GM12878 (cell line): ENCODE data around the gene PET117. TPM values are rescaled to one million over a fixed set of nuclear protein-coding genes. Genes with fewer than 3 reads are reported as not detected.

Source experiments
- ATAC-seq: fragments of 200-7000 bp; cut with Tn5 transposase; 3 replicates; pipeline ENCODE4 v1.9.1; 2020; ENCODE audit warnings: mild to moderate bottlenecking, moderate library complexity
- BruUV-seq: library from RNA; stranded (reverse); fragments of 400-500 nt; replicated peaks from 2 replicates; lab custom pipeline; 2021; lab: Mats Ljungman, UMichigan
- CTCF ChIA-PET: fragments of 300-600 bp; sonication (Branson Sonifier 250); formaldehyde crosslinking; extraction: SDS; loops from one replicate; lab custom pipeline; 2021; ENCODE audit warnings: inconsistent platforms; lab: Yijun Ruan, JAX
- POLR2A ChIA-PET: fragments of 350-600 bp; formaldehyde crosslinking; extraction: SDS; loops from one replicate; lab custom pipeline; 2021; ENCODE audit warnings: inconsistent platforms; lab: Charles Lee
- RAD21 ChIA-PET: fragments of 300-600 bp; sonication (Branson Sonifier 250); formaldehyde crosslinking; loops from one replicate; lab custom pipeline; 2023; ENCODE audit warnings: antibody characterized with exemption; ENCODE audit not compliant: unreplicated experiment; lab: Charles Lee
- SMC1A ChIA-PET: fragments of 300-600 bp; sonication (Branson Sonifier 250); formaldehyde crosslinking; loops from one replicate; lab custom pipeline; 2023; ENCODE audit not compliant: unreplicated experiment, uncharacterized antibody; lab: Charles Lee
- DNase-seq: peaks from one replicate; pipeline ENCODE4 v3.0.0-alpha.2; 2011; ENCODE audit warnings: low read depth, low spot score
- FAIRE-seq: peaks from 3 replicates; lab custom pipeline; 2011; peaks lifted over from hg19 to GRCh38; lab: Jason Lieb, UNC
- H2AFZ ChIP-seq: 2 replicates; pipeline ENCODE4 v1.6.0; 2011; ENCODE audit warnings: low read depth, low read length, control low read depth; ENCODE audit not compliant: control insufficient read depth
- H3K27ac ChIP-seq: 2 replicates; pipeline ENCODE4 v1.5.1; 2011; ENCODE audit warnings: control low read depth; ENCODE audit not compliant: control insufficient read depth, insufficient read depth
- H3K27me3 ChIP-seq, 2 experiments: replicated peaks in 1 of 2; 2 replicates each; pipeline versions ENCODE4 v1.6.0 to v1.6.1; 2011; ENCODE audit warnings: low read length in 1 of 2; ENCODE audit not compliant: control insufficient read depth in 2 of 2, insufficient read depth in 2 of 2
- H3K36me3 ChIP-seq, 2 experiments: 2 replicates each; pipeline ENCODE4 v1.5.1; 2011; ENCODE audit warnings: low read length in 1 of 2; ENCODE audit not compliant: control insufficient read depth in 2 of 2, insufficient read depth in 2 of 2
- H3K4me1 ChIP-seq: 2 replicates; pipeline ENCODE4 v1.6.1; 2011; ENCODE audit warnings: mild to moderate bottlenecking, low read length, moderate library complexity, mixed read lengths; ENCODE audit not compliant: control insufficient read depth, insufficient read depth
- H3K4me2 ChIP-seq: 2 replicates; pipeline ENCODE4 v1.6.0; 2011; ENCODE audit warnings: control low read depth; ENCODE audit not compliant: control insufficient read depth, insufficient read depth
- H3K4me3 ChIP-seq: fragments of 200-600 bp; sonication (generic); 2 replicates; pipeline ENCODE4 v1.5.1; 2016
- H3K79me2 ChIP-seq: 2 replicates; pipeline ENCODE4 v1.6.0; 2011; ENCODE audit warnings: low read length; ENCODE audit not compliant: control insufficient read depth, insufficient read depth
- H3K9ac ChIP-seq: 2 replicates; pipeline ENCODE4 v1.8.0; 2011; ENCODE audit warnings: low read length, control low read depth, mixed read lengths; ENCODE audit not compliant: control insufficient read depth, insufficient read depth
- H3K9me3 ChIP-seq: replicated peaks from 3 replicates; pipeline ENCODE4 v1.5.1; 2011; ENCODE audit warnings: mild to moderate bottlenecking, low read length; ENCODE audit not compliant: control insufficient read depth, insufficient read depth
- H4K20me1 ChIP-seq: 2 replicates; pipeline ENCODE4 v1.6.0; 2011; ENCODE audit not compliant: control insufficient read depth, insufficient read depth
- ATF3 ChIP-seq: IDR thresholded peaks from 2 replicates; pipeline ENCODE4 v1.6.1; 2011; ENCODE audit warnings: low read depth, mild to moderate bottlenecking, low read length, moderate library complexity, borderline replicate concordance; ENCODE audit errors: extremely low read depth
- ATF7 ChIP-seq: fragments of 450-650 bp; IDR thresholded peaks from 2 replicates; pipeline ENCODE4 v1.6.1; 2016; ENCODE audit warnings: low read depth, mild to moderate bottlenecking
- BACH1 ChIP-seq: fragments of 450-650 bp; IDR thresholded peaks from 2 replicates; pipeline ENCODE4 v1.6.1; 2017; ENCODE audit warnings: mild to moderate bottlenecking, borderline replicate concordance
- CHD2 ChIP-seq: IDR thresholded peaks from 2 replicates; pipeline ENCODE4 v1.6.1; 2011; ENCODE audit warnings: low read depth, low read length, improper control_type of control experiment, borderline replicate concordance
- CREB1 ChIP-seq: IDR thresholded peaks from 2 replicates; pipeline ENCODE4 v1.6.1; 2012; ENCODE audit warnings: low read depth, mild to moderate bottlenecking, inconsistent platforms
- ESRRA ChIP-seq: IDR thresholded peaks from 2 replicates; pipeline ENCODE4 v1.6.1; 2012; ENCODE audit warnings: mild to moderate bottlenecking, low read length, improper control_type of control experiment
- MYC ChIP-seq: IDR thresholded peaks from 2 replicates; pipeline ENCODE4 v1.6.1; 2011; ENCODE audit warnings: mild to moderate bottlenecking, low read length, moderate library complexity, inconsistent platforms; ENCODE audit not compliant: insufficient read depth, insufficient replicate concordance, insufficient read length, severe bottlenecking
- NFXL1 ChIP-seq: fragments of 450-650 bp; IDR thresholded peaks from 2 replicates; pipeline ENCODE4 v1.6.1; 2017; ENCODE audit warnings: antibody characterized with exemption, mild to moderate bottlenecking, borderline replicate concordance
- NR2C1 ChIP-seq: fragments of 450-650 bp; IDR thresholded peaks from 2 replicates; pipeline ENCODE4 v1.6.1; 2017; ENCODE audit warnings: antibody characterized with exemption, mild to moderate bottlenecking, moderate library complexity
- POU2F2 ChIP-seq: IDR thresholded peaks from 3 replicates; pipeline ENCODE4 v1.6.1; 2011; ENCODE audit warnings: low read depth, mild to moderate bottlenecking, low read length, borderline replicate concordance
- RCOR1 ChIP-seq: conservative IDR thresholded peaks from 2 replicates; pipeline ENCODE4 v1.6.1; 2012; ENCODE audit warnings: low read depth, low read length, improper control_type of control experiment
- RELA ChIP-seq: fragments of 450-650 bp; IDR thresholded peaks from 2 replicates; pipeline ENCODE4 v1.8.0; 2014; ENCODE audit warnings: borderline replicate concordance; ENCODE audit not compliant: partially characterized antibody
- ZBTB40 ChIP-seq: fragments of 450-650 bp; IDR thresholded peaks from 2 replicates; pipeline ENCODE4 v1.6.1; 2016; ENCODE audit warnings: mild to moderate bottlenecking, moderate library complexity, borderline replicate concordance
- ZNF687 ChIP-seq: fragments of 450-650 bp; IDR thresholded peaks from 2 replicates; pipeline ENCODE4 v1.6.1; 2017; ENCODE audit warnings: mild to moderate bottlenecking, moderate library complexity
- WGBS: methylation state at CpG from one replicate; pipeline ENCODE4 v1.1.6; 2016; ENCODE audit warnings: low lambda C conversion rate; ENCODE audit not compliant: insufficient replicate concordance, insufficient coverage; ENCODE audit errors: missing lambda C conversion rate; 5-methylcytosine and 5-hydroxymethylcytosine counted together
- in situ Hi-C: fragments of 300-500 bp; cut with MboI; formaldehyde crosslinking; loops from 9 replicates; pipeline ENCODE4 v1.14.3; 2018; ENCODE audit warnings: mixed read lengths
- intact Hi-C: fragments of 100-400 bp; cut with micrococcal nuclease; formaldehyde crosslinking; loops from one replicate; pipeline ENCODE4 v1.14.2; 2022; ENCODE audit not compliant: unreplicated experiment
- polyA plus RNA-seq, 11 experiments: library from polyadenylated mRNA; depleted of rRNA in 4 of 11; unstranded in 6 of 11; stranded (reverse) in 5 of 11; fragments of >200 nt; fragmentation: Nextera tagmentation in 4 of 11; fragmentation: Illumina TruSeq in 1 of 11; extraction: Ambion mirVana in 4 of 11; extraction: Trizol in 1 of 11; gene quantifications; 1 replicate in 1 of 11; 2 replicates in 10 of 11; pipeline versions ENCODE4 v1.2.1 to v1.2.3, GENCODE V29; 2011 to 2016; ENCODE audit warnings: inconsistent platforms in 2 of 11, missing spikeins in 2 of 11, low read depth in 1 of 11
- total RNA-seq, 4 experiments: library from RNA; depleted of rRNA in 3 of 4; stranded (reverse); fragments of >200 nt in 3 of 4; fragmentation: Illumina TruSeq in 1 of 4; extraction: Trizol in 1 of 4; gene quantifications; 2 replicates each; pipeline versions ENCODE4 v1.2.1 to v1.2.3, GENCODE V29; 2013 to 2021

Gene PET117
- total and polyA plus RNA-seq, 10 of the 15 experiments (the other 5 are each of a cell fraction or from before 2014, with no cell fraction given), result 6.0 to 20.6 (median 11.8) TPM

- in situ Hi-C loops, result no loop called here
- H4K20me1 ChIP-seq, result no peaks in the 10 kb centered on the region
- no peak for ATAC-seq
- no peak for DNase-seq
- ChIA-PET POLR2A (interaction anchor here (0.9 kb wide), 1 partner anchor 9 kb away, joined by 3 read pairs; no protein-coding TSS in a partner anchor), SMC1A (interaction anchor here (0.8 kb wide), 1 partner anchor 15 kb away, joined by 3 read pairs; no protein-coding TSS in a partner anchor), RAD21 (no interaction called here), CTCF (no interaction called here)
- H3K4me3 ChIP-seq, result no peak overlapping the region
- intact Hi-C loops, result no loop called here
- H3K27me3 ChIP-seq, result no peaks in the 10 kb centered on the region
- H3K36me3 ChIP-seq, result peaks cover 2 to 5% of the 10 kb centered on the region in 2 experiments; a peak in 3 of 4 replicates
- H3K9ac ChIP-seq, result no peak overlapping the region
- 61% methylated on average over 3 of the region's 3 CpGs for WGBS
- H2AFZ ChIP-seq, result no peak overlapping the region
- H3K4me2 ChIP-seq, result no peak overlapping the region
- H3K79me2 ChIP-seq, result no peaks in the 10 kb centered on the region
- no peaks in the 10 kb centered on the region for H3K9me3 ChIP-seq
- no peaks in the 10 kb centered on the region for H3K4me1 ChIP-seq
- no peak for FAIRE-seq
- no TSS peak for BruUV-seq
- no peak overlapping the region for H3K27ac ChIP-seq
- TF ChIP-seq RCOR1, result no peak
- TF ChIP-seq POU2F2, result no peak
- no peak for TF ChIP-seq CREB1
- TF ChIP-seq NFXL1, result no peak
- no peak for TF ChIP-seq BACH1
- no peak for TF ChIP-seq CHD2
- TF ChIP-seq NR2C1, result no peak
- TF ChIP-seq ATF3, result no peak
- no peak for TF ChIP-seq RELA
- no peak for TF ChIP-seq MYC
- TF ChIP-seq ESRRA, result no peak
- no peak for TF ChIP-seq ATF7
- no peak for TF ChIP-seq ZBTB40
- TF ChIP-seq ZNF687, result no peak
These were observed 50.8 kb downstream of the PET117 start for GRCh38 chr20:18188434-18188833.
